Activated T-helper 9 cell treated with anti-CD3 and anti-CD28 coated beads, Interleukin-2, amount 50 U/mL, for 16 hours (primary cell): Measurements from ENCODE around the gene ERICH4.
"Not testable (repeated sequence)": the region's sequence is repeated elsewhere in the genome, so short reads cannot be mapped to it uniquely, and the experiment has no call there.

Experiments used
- DNase-seq: peaks from one replicate; pipeline ENCODE4 v3.0.0-alpha.2; 2020; ENCODE audit warnings: low read depth

ERICH4 gene

GRCh38 chr19:41435936-41436673 is 6.9 kb upstream of the ERICH4 start:
- DNase-seq = no peak

GRCh38 chr19:41436674-41436951 is 6.3 kb upstream of the ERICH4 start:
- no peak for DNase-seq

- DNase-seq = no peak
Measured at GRCh38 chr19:41437944-41438574, 4.9 kb upstream of the ERICH4 start.

- DNase-seq = peak; percentile 91
Measured at GRCh38 chr19:41439441-41440222, 3.3 kb upstream of the ERICH4 start, which contains the start of gene DMAC2. TSS of gene DMAC2 (minus strand) at chr19:41439912. CDS start at chr19:41439899, 13 bp downstream.

GRCh38 chr19:41441321-41441945 is 1.5 kb upstream of the ERICH4 start:
- DNase-seq = no peak

DNA sequence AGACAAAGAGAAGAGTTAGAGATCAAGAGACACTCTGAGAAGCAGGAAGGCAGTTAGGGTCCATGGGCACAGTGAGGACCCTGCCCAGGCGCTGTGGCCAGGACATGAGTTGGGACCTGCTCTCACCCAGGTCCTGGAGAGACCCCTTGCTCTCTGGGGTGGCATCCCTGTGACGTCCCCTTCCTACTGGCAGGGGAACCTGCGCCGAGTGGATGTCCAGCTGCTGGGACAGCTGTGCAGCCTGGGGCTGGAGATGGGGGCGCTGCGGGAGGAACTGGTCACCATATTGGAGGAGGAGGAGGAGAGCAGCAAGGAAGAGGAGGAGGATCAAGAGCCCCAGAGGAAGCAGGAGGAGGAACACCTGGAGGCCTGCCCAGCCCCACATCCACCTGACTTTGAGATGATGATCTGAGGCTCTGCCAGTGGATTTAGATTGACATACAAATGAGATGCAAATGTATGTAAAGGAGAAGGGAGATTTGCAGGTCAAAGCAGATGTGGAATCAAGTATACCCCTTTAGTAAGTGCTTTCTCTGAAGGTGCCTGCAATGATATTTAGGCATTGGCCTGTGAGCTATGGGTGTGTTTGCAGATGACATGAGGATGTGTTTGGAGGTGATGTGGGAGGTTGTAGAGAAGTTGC is 978 bp downstream of the ERICH4 start:
- no peak for DNase-seq

GRCh38 chr19:41445575-41445974 is 2.6 kb downstream of the ERICH4 start:
- DNase-seq = no peak

- DNase-seq = no peak
Measured at GRCh38 chr19:41447732-41448332, 4.9 kb downstream of the ERICH4 start.

DNA sequence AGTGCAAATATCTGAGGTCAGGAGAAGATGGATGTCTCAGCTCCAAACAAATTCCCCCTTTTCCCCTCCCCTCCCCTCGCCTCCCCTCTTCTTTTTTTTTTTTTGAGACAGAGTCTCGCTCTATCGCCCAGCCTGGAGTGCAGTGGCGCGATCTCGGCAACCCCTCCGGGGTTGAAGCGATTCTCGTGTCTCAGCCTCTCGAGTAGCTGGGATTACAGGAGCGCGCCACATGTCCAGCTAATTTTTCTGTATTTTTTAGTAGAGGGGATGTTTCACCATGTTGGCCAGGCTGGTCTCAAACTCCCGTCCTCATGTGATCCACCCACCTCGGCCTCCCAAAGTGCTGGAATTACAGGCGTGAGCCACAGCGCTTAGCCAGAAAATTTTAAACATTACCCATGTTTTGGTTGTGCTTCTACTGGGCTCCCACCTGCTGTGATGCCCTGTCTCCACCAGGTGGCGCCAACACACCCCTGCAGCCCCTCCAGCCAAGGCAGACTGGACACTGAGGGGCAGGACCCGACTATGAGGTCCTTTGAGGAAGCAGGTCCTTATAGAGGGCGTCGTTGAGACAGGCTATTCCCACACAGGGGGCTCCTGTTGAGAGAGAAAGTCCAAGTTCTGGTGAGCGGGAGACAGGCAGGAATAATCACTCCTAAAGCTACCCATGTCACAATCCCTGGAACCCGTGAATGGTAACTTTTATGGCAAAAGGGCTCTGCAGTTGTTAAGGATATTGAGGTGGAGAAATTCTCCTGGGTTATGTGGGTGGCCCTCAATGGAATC is 6.3 kb downstream of the ERICH4 start:
- peak; percentile 63 for DNase-seq

DNA sequence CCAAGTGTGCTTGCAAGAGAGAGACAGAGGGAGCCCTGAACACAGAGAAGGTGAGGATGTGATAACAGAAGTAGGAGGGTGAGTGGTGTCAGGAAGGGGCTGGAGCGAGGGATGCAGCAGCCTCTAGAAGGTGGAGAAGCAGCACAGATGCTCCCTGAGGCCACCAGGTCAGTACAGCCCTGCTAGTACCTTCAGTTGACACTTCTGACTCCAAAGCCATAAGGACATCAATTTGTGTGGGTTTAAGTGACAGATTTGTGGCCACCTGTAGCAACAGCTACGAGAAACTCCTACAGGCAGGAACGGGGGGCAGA is 6.9 kb downstream of the ERICH4 start:
- DNase-seq = no peak

GRCh38 chr19:41452584-41453275 is 9.8 kb downstream of the ERICH4 start:
- no peak for DNase-seq

DNA sequence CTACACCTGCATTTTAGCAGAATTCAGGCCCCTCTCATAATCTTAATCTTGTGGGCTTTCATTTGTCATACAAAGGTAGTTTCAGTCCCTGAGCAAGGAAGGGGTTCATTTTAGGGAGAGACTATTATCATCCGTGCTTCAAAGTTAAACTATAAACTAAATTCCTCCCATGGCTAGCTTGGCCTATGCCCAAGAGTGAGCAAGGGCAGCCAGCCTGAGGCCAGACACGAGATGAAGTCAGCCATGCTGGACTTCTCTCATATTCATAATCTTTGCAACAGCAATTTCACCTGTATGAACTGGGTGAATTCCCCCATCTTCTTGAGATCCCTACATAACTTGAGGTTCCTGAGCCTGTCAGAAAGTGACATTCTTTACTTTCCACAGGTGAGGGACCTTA is 13.0 kb downstream of the ERICH4 start:
- DNase-seq = no peak

GRCh38 chr19:41456342-41456918 is 13.5 kb downstream of the ERICH4 start:
- no peak for DNase-seq

DNA sequence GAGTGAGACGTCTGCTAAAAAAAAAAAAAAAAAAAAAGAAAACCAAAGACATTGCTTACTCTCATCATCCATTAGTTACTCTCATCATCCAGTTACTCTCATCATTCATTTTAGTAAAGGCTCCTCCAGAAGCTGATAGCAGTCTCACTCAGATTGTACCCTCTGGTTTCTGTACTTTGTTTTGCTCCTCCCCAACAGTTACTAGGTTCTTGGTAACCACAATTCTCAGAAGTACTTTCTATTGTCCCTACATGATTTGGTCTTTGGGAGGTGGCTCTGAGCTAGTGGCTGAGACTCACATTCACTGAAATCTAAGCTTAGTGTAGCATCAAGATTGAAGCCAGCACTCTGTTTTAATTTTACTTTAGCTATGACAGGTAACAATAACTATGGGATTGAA is 14.3 kb downstream of the ERICH4 start:
- DNase-seq = no peak

- DNase-seq = no peak
Measured at GRCh38 chr19:41462497-41462896, 19.5 kb downstream of the ERICH4 start.

- DNase-seq = not testable (repeated sequence)
Measured at GRCh38 chr19:41463257-41464256, 20.6 kb downstream of the ERICH4 start.

- DNase-seq = no peak
Measured at GRCh38 chr19:41476583-41476982, 33.6 kb downstream of the ERICH4 start.

GRCh38 chr19:41478171-41478570 is 35.2 kb downstream of the ERICH4 start:
- DNase-seq = no peak
